Measurements from ENCODE around the gene ADCK2.

- TF ChIP-seq GATA1 (IDR thresholded peaks at IDR 0.05; ENCODE audit: low read depth, low read length) (no peak), POLR2A (IDR thresholded peaks at IDR 0.05; ENCODE audit: low read length) (no peak)
These were observed 47.0 kb downstream of the ADCK2 start for GRCh38 chr7:140719721-140720120.

All from erythroblast (primary cell).